ENCODE measurements around the gene GABARAPL1. TPM values are rescaled to one million over a fixed set of nuclear protein-coding genes. Genes with fewer than 3 reads are reported as not detected.
"Not testable (repeated sequence)": the region's sequence is repeated elsewhere in the genome, so short reads cannot be mapped to it uniquely, and the experiment has no call there.

GABARAPL1 gene
- total RNA-seq, 4 donors from 2014 or later = 47.4 to 138 (median 70.2) TPM

DNA sequence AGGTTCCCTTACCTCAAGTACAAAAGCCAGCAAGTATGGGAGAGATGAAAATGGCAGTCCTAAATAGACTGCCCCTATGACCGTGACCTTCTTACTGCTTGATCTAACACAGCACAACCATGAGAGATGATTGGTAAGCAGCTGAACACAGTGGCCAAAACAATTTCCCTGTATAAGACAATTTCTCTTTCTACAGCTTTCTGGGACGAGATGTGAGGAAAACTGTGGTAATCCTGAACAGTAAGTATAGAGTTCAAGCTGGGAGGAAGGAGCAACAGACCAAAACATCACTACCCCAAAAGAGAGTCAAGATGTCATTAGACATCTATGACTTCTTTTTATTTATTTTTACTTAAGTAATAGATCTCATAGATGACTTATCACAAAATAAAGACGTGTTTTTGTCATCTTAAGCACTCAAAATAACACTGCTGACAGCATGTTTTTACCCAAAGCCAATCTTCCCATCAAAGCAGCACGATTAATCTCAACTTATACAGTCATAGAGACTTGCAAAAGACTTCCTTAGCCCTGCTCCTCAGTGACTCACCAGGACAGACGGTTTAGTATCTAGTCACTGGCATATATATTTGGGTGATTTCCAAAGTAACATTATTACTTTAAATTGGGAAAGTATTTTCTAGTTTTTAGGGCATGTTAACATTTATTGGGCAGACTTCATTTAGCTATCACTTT lies 30.2 kb upstream of the GABARAPL1 start:
- Histone ChIP-seq H3K4me1 (no peaks in the 10 kb centered on the region), H3K36me3 (no peaks in the 10 kb centered on the region), H3K27me3 (no peaks in the 10 kb centered on the region), H3K27ac (no peak overlapping the region), H3K9me3 (no peaks in the 10 kb centered on the region), H3K4me3 (no peak overlapping the region)
- TF ChIP-seq CTCF (IDR thresholded peaks at IDR 0.05) (no peak), POLR2A (IDR thresholded peaks at IDR 0.05) (no peak)
- DNase-seq = no peak

GRCh38 chr12:10184261-10184843 lies 28.3 kb upstream of the GABARAPL1 start:
- TF ChIP-seq POLR2A (IDR thresholded peaks at IDR 0.05) = no peak
- TF ChIP-seq CTCF (IDR thresholded peaks at IDR 0.05) = no peak
- H3K4me3 ChIP-seq = no peak overlapping the region
- H3K36me3 ChIP-seq = no peaks in the 10 kb centered on the region
- no peaks in the 10 kb centered on the region for H3K4me1 ChIP-seq
- no peak overlapping the region for H3K27ac ChIP-seq
- no peaks in the 10 kb centered on the region for H3K27me3 ChIP-seq
- H3K9me3 ChIP-seq = no peaks in the 10 kb centered on the region
- no peak for DNase-seq

GRCh38 chr12:10186299-10186698 lies 26.4 kb upstream of the GABARAPL1 start:
- Histone ChIP-seq H3K4me1 (no peaks in the 10 kb centered on the region), H3K36me3 (no peaks in the 10 kb centered on the region), H3K27ac (no peak overlapping the region), H3K4me3 (no peak overlapping the region), H3K27me3 (no peaks in the 10 kb centered on the region), H3K9me3 (no peaks in the 10 kb centered on the region)
- TF ChIP-seq CTCF (IDR thresholded peaks at IDR 0.05) = no peak
- TF ChIP-seq POLR2A (IDR thresholded peaks at IDR 0.05) = no peak
- peak in 1 of 3 donors; percentile 58 for DNase-seq

GRCh38 chr12:10186958-10187357 lies 25.7 kb upstream of the GABARAPL1 start:
- H3K4me1 ChIP-seq, H3K27ac ChIP-seq, H3K27me3 ChIP-seq: not testable (repeated sequence)

DNA sequence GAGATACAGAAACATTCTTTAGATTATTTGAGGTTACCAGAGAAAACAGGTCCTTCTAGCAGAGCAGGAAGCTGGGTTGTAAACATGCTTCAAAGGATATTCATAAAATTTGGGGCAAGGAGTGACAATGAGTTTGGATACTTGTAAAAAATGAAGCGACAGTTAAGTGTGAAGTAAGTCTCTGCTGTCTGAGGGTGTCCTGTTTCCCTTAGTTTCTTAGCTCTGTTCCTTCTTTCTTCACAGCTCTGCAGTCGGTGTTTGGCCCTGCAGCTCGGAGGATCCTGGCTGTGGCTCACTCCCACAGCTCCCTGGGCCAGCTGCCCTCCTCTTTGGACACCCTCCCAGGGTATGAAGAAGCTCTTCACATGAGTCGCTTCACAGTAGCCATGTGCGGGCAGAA lies 23.0 kb upstream of the GABARAPL1 start:
- no peaks in the 10 kb centered on the region for H3K4me1 ChIP-seq
- no peak for TF ChIP-seq POLR2A (IDR thresholded peaks at IDR 0.05)
- no peak for TF ChIP-seq CTCF (IDR thresholded peaks at IDR 0.05)
- DNase-seq = no peak
- no peak overlapping the region for H3K27ac ChIP-seq
- no peaks in the 10 kb centered on the region for H3K9me3 ChIP-seq
- no peaks in the 10 kb centered on the region for H3K36me3 ChIP-seq
- H3K4me3 ChIP-seq = no peak overlapping the region
- no peaks in the 10 kb centered on the region for H3K27me3 ChIP-seq

More at GRCh38 chr12:10186958-10187357, 25.7 kb upstream of the GABARAPL1 start:
- H3K9me3 ChIP-seq, DNase-seq, H3K36me3 ChIP-seq, H3K4me3 ChIP-seq: not testable (repeated sequence)

DNA sequence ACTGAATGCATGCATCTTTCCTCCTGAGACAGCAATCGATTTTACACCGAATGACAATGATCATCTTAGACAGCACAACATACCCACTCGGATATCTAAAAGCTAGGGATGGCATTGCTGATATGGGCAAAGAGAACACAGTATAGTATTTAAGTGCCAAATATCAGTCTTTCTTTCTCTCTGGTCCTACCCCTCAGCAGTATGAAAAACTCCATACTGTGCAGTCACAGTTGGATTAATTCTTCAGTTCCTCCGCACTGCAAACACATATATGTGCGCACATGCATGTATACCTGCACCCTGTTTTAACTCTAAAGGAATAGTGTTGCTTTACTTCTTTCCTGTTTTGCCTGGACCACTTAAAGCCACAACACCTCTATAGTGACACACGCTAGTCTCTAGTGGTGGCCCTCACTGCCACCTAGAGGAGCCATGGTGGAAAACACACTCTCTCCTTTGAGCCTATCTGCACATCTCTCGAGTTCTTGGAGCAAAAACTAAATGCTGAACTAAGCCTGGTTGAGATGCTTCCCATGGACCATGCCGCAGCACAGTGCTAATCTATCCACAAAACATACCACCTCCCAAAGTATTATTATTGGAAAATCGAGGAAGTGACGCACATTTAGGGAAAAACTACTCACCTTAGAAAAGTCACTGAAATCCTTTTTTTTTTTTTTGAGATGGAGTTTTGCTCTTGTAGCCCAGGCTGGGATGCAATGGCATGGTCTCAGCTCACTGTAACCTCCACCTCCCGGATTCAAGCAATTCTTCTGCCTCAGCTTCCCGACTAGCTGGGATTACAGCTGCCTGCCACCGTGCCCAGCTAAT lies 21.9 kb upstream of the GABARAPL1 start:
- DNase-seq = peak in 1 of 3 donors; percentile 82
- no peaks in the 10 kb centered on the region for H3K36me3 ChIP-seq
- H3K9me3 ChIP-seq = no peaks in the 10 kb centered on the region
- no peak for TF ChIP-seq POLR2A (IDR thresholded peaks at IDR 0.05)
- TF ChIP-seq CTCF (IDR thresholded peaks at IDR 0.05) = peak; percentile 33 to 87 (median 73)
- no peak overlapping the region for H3K27ac ChIP-seq
- no peaks in the 10 kb centered on the region for H3K4me1 ChIP-seq
- no peak overlapping the region for H3K4me3 ChIP-seq
- H3K27me3 ChIP-seq = no peaks in the 10 kb centered on the region

Data from Peyer's patch (tissue), 4 donors.